IPS DF 4.7 (cell line): ENCODE results near the gene NPSR1.
"Not testable (repeated sequence)": the region's sequence is repeated elsewhere in the genome, so short reads cannot be mapped to it uniquely, and the experiment has no call there.

ENCODE experiments used
- DNase-seq: peaks from one replicate; pipeline ENCODE4 v3.0.0-alpha.2; 2013; ENCODE audit warnings: low spot score; ENCODE audit errors: extremely low read depth

NPSR1 gene

DNA sequence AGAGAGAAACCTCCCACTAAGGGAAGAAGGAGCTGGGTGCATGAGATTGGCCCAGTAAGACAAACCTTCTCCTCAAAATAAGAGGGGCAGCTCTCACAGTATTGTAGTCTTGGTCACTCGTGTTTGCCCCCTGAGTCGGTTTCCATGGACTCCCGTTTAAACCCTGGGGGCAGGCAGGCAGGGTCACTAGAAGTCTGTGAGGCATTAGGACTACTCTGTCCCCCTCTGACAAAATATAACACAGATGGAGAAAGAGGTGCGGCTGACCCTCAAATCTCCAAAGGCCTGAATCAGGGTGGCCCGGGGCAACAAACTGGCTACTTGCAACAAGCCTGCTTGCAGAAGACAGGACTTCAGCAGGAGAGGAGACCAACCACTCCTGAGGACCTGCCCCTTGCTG is 210.6 kb downstream of the NPSR1 start:
- not testable (repeated sequence) for DNase-seq

DNA sequence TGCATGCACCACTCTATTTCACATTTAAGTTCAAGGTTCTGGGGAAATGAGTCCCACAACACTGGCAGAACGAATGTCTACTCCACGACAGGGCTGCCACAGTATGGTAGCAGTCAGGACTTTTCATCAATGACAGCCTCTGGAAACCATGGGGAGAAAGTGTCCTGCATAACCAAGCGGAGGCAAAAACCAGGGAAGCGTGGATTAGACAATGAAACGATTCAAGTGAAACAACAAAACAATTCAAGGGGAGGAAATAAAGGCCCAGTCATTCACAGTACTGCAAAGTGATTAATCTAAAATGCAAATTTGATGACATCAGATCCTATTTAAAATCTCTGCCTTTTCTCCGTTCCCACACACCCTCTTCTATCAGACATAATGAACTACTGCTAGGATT is 211.0 kb downstream of the NPSR1 start:
- no peak for DNase-seq

DNA sequence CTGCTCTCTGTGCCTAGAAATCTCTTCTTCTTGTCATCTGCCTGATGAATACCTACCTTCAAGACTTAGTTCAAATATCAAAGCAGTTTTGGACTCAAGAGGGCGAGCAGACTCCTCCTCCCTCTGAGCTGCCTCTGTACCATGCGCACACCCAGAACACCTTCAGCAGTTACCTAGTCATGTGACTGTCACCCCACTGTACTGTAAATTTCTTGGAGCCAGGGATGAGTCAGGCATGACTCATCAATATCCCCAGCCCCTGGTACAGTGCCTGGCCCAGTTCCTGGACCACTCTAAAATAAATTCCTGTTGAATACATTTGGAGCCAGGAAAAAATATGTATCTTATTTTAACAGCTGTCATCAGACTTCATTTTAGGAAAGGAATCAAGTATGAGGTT is 212.0 kb downstream of the NPSR1 start:
- DNase-seq = not testable (repeated sequence)

DNA sequence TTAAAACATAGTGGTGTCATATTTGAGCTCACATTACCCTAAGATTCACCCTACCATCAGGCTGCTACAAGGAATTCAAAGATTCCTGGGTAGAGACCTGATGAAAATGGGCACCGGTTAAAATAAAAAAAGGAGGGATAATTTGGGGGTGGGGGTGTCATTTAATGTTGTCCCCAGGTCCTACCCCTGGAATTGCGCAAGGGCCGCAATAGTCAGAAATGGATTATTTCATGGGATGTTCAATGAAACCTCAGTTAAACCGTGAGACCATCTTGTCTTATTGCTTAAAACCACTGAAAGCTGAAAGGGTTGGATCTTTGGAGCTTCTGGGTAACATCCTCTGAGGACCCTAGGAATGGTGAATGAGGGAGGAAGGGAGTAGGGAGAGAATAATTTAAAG is 216.3 kb downstream of the NPSR1 start:
- DNase-seq = not testable (repeated sequence)

DNA sequence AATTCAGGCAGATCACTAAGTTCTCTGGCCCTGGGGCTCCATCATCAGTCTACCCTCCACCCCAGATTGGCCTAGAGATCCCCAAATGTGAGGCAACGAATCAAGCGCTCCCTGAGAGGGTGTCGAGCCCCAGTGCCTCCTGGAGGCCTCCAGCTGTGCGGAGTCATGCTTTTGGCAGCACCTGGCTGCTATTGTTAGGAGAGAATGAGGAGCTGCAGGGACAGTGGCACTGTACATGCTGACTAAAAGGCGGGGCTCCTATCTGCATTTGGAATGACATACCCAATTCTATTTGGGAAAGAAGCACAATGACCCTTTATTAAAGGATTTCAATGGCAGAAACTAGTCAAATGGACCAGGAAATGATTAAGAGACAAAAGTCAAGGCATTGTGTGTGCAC is 217.5 kb downstream of the NPSR1 start:
- DNase-seq = no peak

DNA sequence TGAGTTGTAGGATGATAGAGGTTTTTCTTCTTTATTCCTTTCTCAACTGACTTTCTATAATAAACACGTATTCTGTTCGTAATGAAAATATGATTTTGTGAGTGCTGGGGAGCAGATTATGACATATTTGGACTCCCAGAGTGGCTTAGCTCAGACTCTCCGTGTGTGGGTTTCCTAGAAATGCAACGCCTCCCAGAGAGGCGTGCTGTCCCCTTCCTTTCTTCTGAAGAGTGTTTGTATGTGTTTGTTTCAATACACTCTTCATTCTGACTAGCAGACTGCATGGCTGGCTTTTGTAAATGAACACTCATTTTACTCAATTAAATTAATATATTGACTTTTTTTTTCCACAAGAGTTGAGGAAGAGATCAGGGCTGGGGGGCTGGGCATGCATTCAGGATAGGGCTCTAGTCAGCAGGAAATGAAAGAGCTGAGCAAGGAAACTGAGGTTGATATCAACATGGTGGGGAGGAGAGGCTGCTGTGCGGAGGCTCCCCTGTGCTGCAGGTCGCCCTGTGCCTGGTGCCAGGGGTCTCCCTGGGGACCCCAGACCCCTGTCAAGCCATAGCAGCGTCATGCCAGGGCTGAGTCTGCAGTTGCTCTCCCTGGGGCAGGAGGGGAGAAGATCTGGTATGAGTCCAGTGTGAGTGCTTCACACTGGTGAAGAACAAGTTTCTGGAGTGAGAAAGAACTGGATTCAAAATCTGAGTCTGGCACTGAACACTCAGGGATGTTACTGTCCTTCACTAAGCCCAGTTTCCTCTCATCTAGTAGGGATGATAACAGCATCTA is 221.1 kb downstream of the NPSR1 start:
- not testable (repeated sequence) for DNase-seq

DNA sequence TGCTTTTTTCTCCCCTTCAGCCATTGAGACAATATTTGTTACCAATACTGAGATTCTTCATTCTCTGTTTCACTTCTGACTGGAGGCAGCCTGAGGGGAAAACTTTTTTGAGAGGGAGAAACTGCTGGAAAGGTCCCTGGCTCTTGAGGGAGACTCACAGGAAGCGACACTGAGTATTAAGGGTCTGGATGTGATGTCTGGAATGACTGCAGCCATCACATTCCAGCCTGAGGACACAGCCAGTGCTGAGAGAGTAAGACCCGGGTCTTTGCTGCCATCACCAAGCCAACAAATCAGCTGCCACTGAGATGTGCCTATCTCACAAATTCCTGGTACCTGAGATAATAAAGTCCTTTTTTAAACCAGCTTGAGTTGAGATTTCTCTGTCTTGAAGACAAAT is 221.9 kb downstream of the NPSR1 start:
- DNase-seq = no peak

DNA sequence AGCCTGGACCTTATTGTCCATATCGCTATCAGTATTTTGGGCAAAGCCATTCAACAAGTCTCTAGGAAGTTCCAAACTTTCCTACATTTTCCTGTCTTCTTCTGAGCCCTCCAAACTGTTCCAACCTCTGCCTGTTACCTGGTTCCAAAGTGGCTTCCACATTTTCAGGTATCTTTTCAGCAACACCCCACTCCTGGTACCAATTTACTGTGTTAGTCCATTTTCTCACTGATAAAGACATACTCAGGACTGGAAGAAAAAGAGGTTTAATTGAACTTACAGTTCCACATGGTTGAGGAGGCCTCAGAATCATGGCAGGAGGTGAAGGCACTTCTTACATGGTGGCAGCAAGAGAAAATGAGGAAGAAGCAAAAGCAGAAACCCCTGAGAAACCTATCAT is 225.8 kb downstream of the NPSR1 start:
- not testable (repeated sequence) for DNase-seq

DNA sequence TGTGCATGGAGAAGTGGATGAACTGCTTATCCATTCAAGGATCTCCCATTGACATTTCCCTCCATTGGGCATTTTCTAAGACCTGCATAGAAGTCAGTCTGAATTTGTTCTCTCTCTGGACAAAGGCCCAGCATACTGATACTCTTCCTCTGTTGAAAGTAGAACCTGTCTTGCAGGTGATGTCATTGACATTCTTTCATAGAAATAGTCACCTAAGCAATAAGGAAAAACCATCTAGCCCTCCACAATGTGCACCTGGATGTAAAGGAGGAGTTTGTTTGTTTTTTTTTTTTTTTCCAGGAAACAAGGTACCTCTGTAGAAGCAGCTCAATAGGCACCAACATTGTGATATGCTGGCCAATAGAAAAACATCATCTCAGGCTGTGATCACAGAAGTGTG is 228.8 kb downstream of the NPSR1 start:
- no peak for DNase-seq

DNA sequence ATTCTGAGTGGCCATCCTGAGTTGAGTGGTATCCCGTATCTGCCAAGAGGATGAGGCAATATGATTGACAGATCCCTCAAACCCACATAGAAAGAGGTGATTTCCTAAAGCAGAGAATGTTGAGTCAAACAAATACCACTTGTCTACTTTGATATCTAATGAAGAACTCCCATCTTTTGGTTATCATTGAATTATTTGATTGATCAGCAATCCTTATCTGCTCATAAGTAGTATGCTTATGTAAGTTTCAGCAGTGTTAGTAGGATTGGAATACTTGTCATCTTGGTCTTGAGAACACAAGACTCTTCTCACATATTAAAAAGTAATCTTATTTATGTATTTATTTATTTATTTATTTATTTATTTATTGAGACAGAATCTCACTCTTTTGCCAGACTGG is 231.9 kb downstream of the NPSR1 start:
- no peak for DNase-seq

DNA sequence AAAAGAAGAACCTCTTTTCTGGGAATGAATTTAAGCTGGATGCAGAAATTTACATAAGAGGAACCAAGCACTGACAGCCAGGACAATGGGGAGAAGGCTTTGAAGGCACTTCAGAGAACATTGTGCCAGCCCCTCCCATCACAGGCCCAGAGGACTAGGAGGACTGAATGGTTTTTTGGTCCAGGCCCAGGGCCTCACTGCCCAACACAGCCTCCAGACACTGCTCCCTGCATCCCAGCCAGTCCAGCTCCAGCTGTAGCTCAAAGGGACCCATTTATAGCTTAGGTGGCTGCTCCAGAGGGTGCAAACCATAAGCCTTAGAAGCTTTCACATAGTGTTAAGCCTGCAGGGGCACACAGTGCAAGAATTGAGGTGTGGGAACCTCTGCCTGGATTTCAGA is 237.2 kb downstream of the NPSR1 start:
- DNase-seq = no peak
